Measurements from ENCODE around the gene EXOC4.

The EXOC4 gene

GRCh38 chr7:133714654-133715053, 461.8 kb downstream of the EXOC4 start:
- ChIA-PET POLR2A (interaction anchor here (0.6 kb wide), 2 partner anchors 52 to 110 kb away, joined by 4 to 7 read pairs; no protein-coding TSS in a partner anchor), CTCF (interaction anchor here (0.6 kb wide), 1 partner anchor 53 kb away, joined by 3 read pairs; no protein-coding TSS in a partner anchor)

GRCh38 chr7:133718131-133718530, 465.3 kb downstream of the EXOC4 start:
- DNase-seq, result no peak
- WGBS (ENCODE audit: insufficient coverage), result 88% methylated on average over 1 of the region's 1 CpG
- Histone ChIP-seq H3K4me1 (ENCODE audit: control extremely low read depth in 1 of 4, control insufficient read depth in 4 of 4, insufficient read depth in 4 of 4, low read length in 3 of 4) (no peaks in the 10 kb centered on the region), H3K4me3 (ENCODE audit: control insufficient read depth in 1 of 7, extremely low read depth in 1 of 7, insufficient read depth in 4 of 7, low read depth in 2 of 7, low read length in 6 of 7) (no peak overlapping the region), H3K36me3 (ENCODE audit: control insufficient read depth in 4 of 4, insufficient read depth in 4 of 4, low read length in 3 of 4) (no peaks in the 10 kb centered on the region), H3K27me3 (replicated peaks in 2 of 5; ENCODE audit: control insufficient read depth in 4 of 5, insufficient read depth in 5 of 5, low read length in 4 of 5) (no peaks in the 10 kb centered on the region), H3K27ac (ENCODE audit: insufficient read depth in 1 of 2, low read depth in 1 of 2, low read length in 2 of 2, poor library complexity in 1 of 2, severe bottlenecking in 2 of 2) (no peak overlapping the region), H3K9me3 (ENCODE audit: control extremely low read depth in 1 of 5, control insufficient read depth in 4 of 5, insufficient read depth in 2 of 5, low read depth in 1 of 5, low read length in 4 of 5) (peaks cover 0 to 2% (median 0%) of the 10 kb centered on the region in 5 experiments)
- ChIA-PET POLR2A (no interaction called here), CTCF (no interaction called here)

More at GRCh38 chr7:133714654-133715053, 461.8 kb downstream of the EXOC4 start:
- H3K9me3 ChIP-seq (ENCODE audit: control extremely low read depth in 1 of 5, control insufficient read depth in 4 of 5, insufficient read depth in 2 of 5, low read depth in 1 of 5, low read length in 4 of 5), result peaks cover 0 to 2% (median 0%) of the 10 kb centered on the region in 5 experiments
- WGBS (ENCODE audit: insufficient coverage), result no CpG with 5 or more reads among the region's 3 CpGs
- H3K27ac ChIP-seq (ENCODE audit: insufficient read depth in 1 of 2, low read depth in 1 of 2, low read length in 2 of 2, poor library complexity in 1 of 2, severe bottlenecking in 2 of 2), result no peak overlapping the region
- no peak for DNase-seq
- no peaks in the 10 kb centered on the region for H3K36me3 ChIP-seq (ENCODE audit: control insufficient read depth in 4 of 4, insufficient read depth in 4 of 4, low read length in 3 of 4)
- H3K4me1 ChIP-seq (ENCODE audit: control extremely low read depth in 1 of 4, control insufficient read depth in 4 of 4, insufficient read depth in 4 of 4, low read length in 3 of 4), result no peaks in the 10 kb centered on the region
- no peak overlapping the region for H3K4me3 ChIP-seq (ENCODE audit: control insufficient read depth in 1 of 7, extremely low read depth in 1 of 7, insufficient read depth in 4 of 7, low read depth in 2 of 7, low read length in 6 of 7)
- H3K27me3 ChIP-seq (replicated peaks in 2 of 5; ENCODE audit: control insufficient read depth in 4 of 5, insufficient read depth in 5 of 5, low read length in 4 of 5), result no peaks in the 10 kb centered on the region

- POLR2A ChIA-PET, result no interaction called here
- H3K36me3 ChIP-seq (ENCODE audit: control insufficient read depth in 4 of 4, insufficient read depth in 4 of 4, low read length in 3 of 4), result no peaks in the 10 kb centered on the region
- WGBS (ENCODE audit: insufficient coverage), result no CpG with 5 or more reads among the region's 1 CpG
- H3K9me3 ChIP-seq (ENCODE audit: control extremely low read depth in 1 of 5, control insufficient read depth in 4 of 5, insufficient read depth in 2 of 5, low read depth in 1 of 5, low read length in 4 of 5), result peaks cover 0 to 2% (median 0%) of the 10 kb centered on the region in 5 experiments
- no peak overlapping the region for H3K4me3 ChIP-seq (ENCODE audit: control insufficient read depth in 1 of 7, extremely low read depth in 1 of 7, insufficient read depth in 4 of 7, low read depth in 2 of 7, low read length in 6 of 7)
- no peaks in the 10 kb centered on the region for H3K27me3 ChIP-seq (replicated peaks in 2 of 5; ENCODE audit: control insufficient read depth in 4 of 5, insufficient read depth in 5 of 5, low read length in 4 of 5)
- no peaks in the 10 kb centered on the region for H3K4me1 ChIP-seq (ENCODE audit: control extremely low read depth in 1 of 4, control insufficient read depth in 4 of 4, insufficient read depth in 4 of 4, low read length in 3 of 4)
- H3K27ac ChIP-seq (ENCODE audit: insufficient read depth in 1 of 2, low read depth in 1 of 2, low read length in 2 of 2, poor library complexity in 1 of 2, severe bottlenecking in 2 of 2), result no peak overlapping the region
- CTCF ChIA-PET, result no interaction called here
- no peak for DNase-seq
Measured at GRCh38 chr7:133723044-133723443, 470.2 kb downstream of the EXOC4 start.

GRCh38 chr7:133724148-133724547, 471.3 kb downstream of the EXOC4 start:
- Histone ChIP-seq H3K36me3 (ENCODE audit: control insufficient read depth in 4 of 4, insufficient read depth in 4 of 4, low read length in 3 of 4) (no peaks in the 10 kb centered on the region), H3K4me3 (ENCODE audit: control insufficient read depth in 1 of 7, extremely low read depth in 1 of 7, insufficient read depth in 4 of 7, low read depth in 2 of 7, low read length in 6 of 7) (no peak overlapping the region), H3K9me3 (ENCODE audit: control extremely low read depth in 1 of 5, control insufficient read depth in 4 of 5, insufficient read depth in 2 of 5, low read depth in 1 of 5, low read length in 4 of 5) (no peaks in the 10 kb centered on the region), H3K4me1 (ENCODE audit: control extremely low read depth in 1 of 4, control insufficient read depth in 4 of 4, insufficient read depth in 4 of 4, low read length in 3 of 4) (no peaks in the 10 kb centered on the region), H3K27ac (ENCODE audit: insufficient read depth in 1 of 2, low read depth in 1 of 2, low read length in 2 of 2, poor library complexity in 1 of 2, severe bottlenecking in 2 of 2) (no peak overlapping the region), H3K27me3 (replicated peaks in 2 of 5; ENCODE audit: control insufficient read depth in 4 of 5, insufficient read depth in 5 of 5, low read length in 4 of 5) (no peaks in the 10 kb centered on the region)
- ChIA-PET POLR2A (no interaction called here), CTCF (no interaction called here)
- 100% methylated on average over 2 of the region's 2 CpGs for WGBS (ENCODE audit: insufficient coverage)
- DNase-seq, result no peak

- Histone ChIP-seq H3K4me1 (ENCODE audit: control extremely low read depth in 1 of 4, control insufficient read depth in 4 of 4, insufficient read depth in 4 of 4, low read length in 3 of 4) (no peaks in the 10 kb centered on the region), H3K9me3 (ENCODE audit: control extremely low read depth in 1 of 5, control insufficient read depth in 4 of 5, insufficient read depth in 2 of 5, low read depth in 1 of 5, low read length in 4 of 5) (no peaks in the 10 kb centered on the region), H3K4me3 (ENCODE audit: control insufficient read depth in 1 of 7, extremely low read depth in 1 of 7, insufficient read depth in 4 of 7, low read depth in 2 of 7, low read length in 6 of 7) (no peak overlapping the region), H3K27me3 (replicated peaks in 2 of 5; ENCODE audit: control insufficient read depth in 4 of 5, insufficient read depth in 5 of 5, low read length in 4 of 5) (no peaks in the 10 kb centered on the region), H3K27ac (ENCODE audit: insufficient read depth in 1 of 2, low read depth in 1 of 2, low read length in 2 of 2, poor library complexity in 1 of 2, severe bottlenecking in 2 of 2) (no peak overlapping the region), H3K36me3 (ENCODE audit: control insufficient read depth in 4 of 4, insufficient read depth in 4 of 4, low read length in 3 of 4) (no peaks in the 10 kb centered on the region)
- CTCF ChIA-PET, result no interaction called here
- 100% methylated on average over 3 of the region's 3 CpGs for WGBS (ENCODE audit: insufficient coverage)
- DNase-seq, result no peak
- POLR2A ChIA-PET, result no interaction called here
Measured at GRCh38 chr7:133724694-133725093, 471.8 kb downstream of the EXOC4 start.

- H3K27me3 ChIP-seq (replicated peaks in 2 of 5; ENCODE audit: control insufficient read depth in 4 of 5, insufficient read depth in 5 of 5, low read length in 4 of 5), result no peaks in the 10 kb centered on the region
- POLR2A ChIA-PET, result no interaction called here
- H3K36me3 ChIP-seq (ENCODE audit: control insufficient read depth in 4 of 4, insufficient read depth in 4 of 4, low read length in 3 of 4), result no peaks in the 10 kb centered on the region
- H3K27ac ChIP-seq (ENCODE audit: insufficient read depth in 1 of 2, low read depth in 1 of 2, low read length in 2 of 2, poor library complexity in 1 of 2, severe bottlenecking in 2 of 2), result no peak overlapping the region
- WGBS (ENCODE audit: insufficient coverage), result 50% methylated on average over 2 of the region's 13 CpGs
- H3K4me3 ChIP-seq (ENCODE audit: control insufficient read depth in 1 of 7, extremely low read depth in 1 of 7, insufficient read depth in 4 of 7, low read depth in 2 of 7, low read length in 6 of 7), result no peak overlapping the region
- H3K9me3 ChIP-seq (ENCODE audit: control extremely low read depth in 1 of 5, control insufficient read depth in 4 of 5, insufficient read depth in 2 of 5, low read depth in 1 of 5, low read length in 4 of 5), result no peaks in the 10 kb centered on the region
- no peak for DNase-seq
- H3K4me1 ChIP-seq (ENCODE audit: control extremely low read depth in 1 of 4, control insufficient read depth in 4 of 4, insufficient read depth in 4 of 4, low read length in 3 of 4), result no peaks in the 10 kb centered on the region
- CTCF ChIA-PET, result interaction anchor here (1.0 kb wide), 1 partner anchor 15 kb away, joined by 3 read pairs; no protein-coding TSS in a partner anchor
Measured at GRCh38 chr7:133727476-133728214, 474.8 kb downstream of the EXOC4 start.

- Histone ChIP-seq H3K9me3 (ENCODE audit: control extremely low read depth in 1 of 5, control insufficient read depth in 4 of 5, insufficient read depth in 2 of 5, low read depth in 1 of 5, low read length in 4 of 5) (no peaks in the 10 kb centered on the region), H3K4me1 (ENCODE audit: control extremely low read depth in 1 of 4, control insufficient read depth in 4 of 4, insufficient read depth in 4 of 4, low read length in 3 of 4) (no peaks in the 10 kb centered on the region), H3K4me3 (ENCODE audit: control insufficient read depth in 1 of 7, extremely low read depth in 1 of 7, insufficient read depth in 4 of 7, low read depth in 2 of 7, low read length in 6 of 7) (no peak overlapping the region), H3K27me3 (replicated peaks in 2 of 5; ENCODE audit: control insufficient read depth in 4 of 5, insufficient read depth in 5 of 5, low read length in 4 of 5) (no peaks in the 10 kb centered on the region), H3K36me3 (ENCODE audit: control insufficient read depth in 4 of 4, insufficient read depth in 4 of 4, low read length in 3 of 4) (no peaks in the 10 kb centered on the region), H3K27ac (ENCODE audit: insufficient read depth in 1 of 2, low read depth in 1 of 2, low read length in 2 of 2, poor library complexity in 1 of 2, severe bottlenecking in 2 of 2) (no peak overlapping the region)
- POLR2A ChIA-PET, result no interaction called here
- CTCF ChIA-PET, result interaction anchor here (0.8 kb wide), 1 partner anchor 10 kb away, joined by 3 read pairs; no protein-coding TSS in a partner anchor
- WGBS (ENCODE audit: insufficient coverage), result 100% methylated on average over 1 of the region's 3 CpGs
- DNase-seq, result no peak
Measured at GRCh38 chr7:133730360-133730759, 477.5 kb downstream of the EXOC4 start.
